Caki2 (cell line): ENCODE measurements around the gene RNF17. TPM values are rescaled to one million over a fixed set of nuclear protein-coding genes. Genes with fewer than 3 reads are reported as not detected.
"Not testable (repeated sequence)": the region's sequence is repeated elsewhere in the genome, so short reads cannot be mapped to it uniquely, and the experiment has no call there.

Experiments used
- DNase-seq: peaks from one replicate; pipeline ENCODE4 v3.0.0-alpha.2; 2015; ENCODE audit warnings: low read depth
- in situ Hi-C: cut with HindIII; loops from 2 replicates; pipeline ENCODE4 v1.10.0; 2016; ENCODE audit warnings: low sequenced_read_pairs, low pct_unique_long_range_greater_than_20kb, mixed read lengths
- total RNA-seq: library from RNA; depleted of rRNA; stranded (reverse); fragments of >200 nt; shearing (Covaris generic); gene quantifications from 2 replicates; pipeline ENCODE4 v1.2.3, GENCODE V29; 2014; ENCODE audit warnings: low replicate concordance; rRNA removed

Gene RNF17
- not detected in 2 replicates for total RNA-seq

- no peak for DNase-seq
- in situ Hi-C loops = no loop called here
Observed at GRCh38 chr13:24763596-24764275, at the start of gene RNF17. RNF17 (plus strand) TSS chr13:24764169; CDS start chr13:24764204, 35 bp downstream.

DNA sequence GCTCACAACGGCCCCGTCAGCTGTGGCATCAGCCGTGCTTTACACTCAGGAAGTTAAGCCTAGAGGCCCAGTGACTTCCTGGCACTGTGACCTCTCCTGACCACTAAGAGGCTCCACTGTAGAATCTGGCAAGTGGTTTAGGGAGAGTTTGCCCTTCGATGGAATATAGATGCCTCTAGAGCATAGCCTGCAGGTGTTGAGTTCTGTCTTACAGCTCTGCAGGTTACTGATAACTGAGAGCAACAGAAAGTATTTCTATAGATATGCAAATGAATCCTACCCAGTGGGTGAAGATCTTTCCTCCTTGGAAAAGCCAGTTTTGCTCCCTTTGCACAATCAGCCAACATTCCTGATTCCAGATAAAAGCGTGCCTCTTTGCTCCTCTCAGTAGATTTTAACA lies 48.0 kb upstream of the RNF17 start:
- in situ Hi-C loops = no loop called here
- DNase-seq = no peak

DNA sequence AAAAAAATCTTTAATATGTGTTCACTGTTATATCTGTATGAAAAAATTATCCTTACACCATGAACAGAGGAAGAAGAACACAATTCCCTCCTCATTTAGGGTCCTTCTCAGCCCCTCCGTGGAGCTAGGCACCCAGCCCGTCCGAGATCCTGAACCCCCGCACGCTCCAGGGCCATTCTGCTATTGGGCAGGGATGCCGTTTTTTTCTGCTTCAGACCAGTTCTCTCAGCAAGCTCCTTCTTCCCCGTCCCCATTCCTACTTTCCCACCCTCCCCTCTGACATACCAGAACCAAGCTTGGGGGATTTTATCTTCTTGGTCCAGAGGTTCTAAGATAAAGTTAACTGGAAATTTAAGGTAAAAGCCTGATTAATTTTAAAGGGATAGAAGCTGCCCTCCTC lies 47.5 kb upstream of the RNF17 start:
- in situ Hi-C loops = no loop called here
- DNase-seq = no peak

DNA sequence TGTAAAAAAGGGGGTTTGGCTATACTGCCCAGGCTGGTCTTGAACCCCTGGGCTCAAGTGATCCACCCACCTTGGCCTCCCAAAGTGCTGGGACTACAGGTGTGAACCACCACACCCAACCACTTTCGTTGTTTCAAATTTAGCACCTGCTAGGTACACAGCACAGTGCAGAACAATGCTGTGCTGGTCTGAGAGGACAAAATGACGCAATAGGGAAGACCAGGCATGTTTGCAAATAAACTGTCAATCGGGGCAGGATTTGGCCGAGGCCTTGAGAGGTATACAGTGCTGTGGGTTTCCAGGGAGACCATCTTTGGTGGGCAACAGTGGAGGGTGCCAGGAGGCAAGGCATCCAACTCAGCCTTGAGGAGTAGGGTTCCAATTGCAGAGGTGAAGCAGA lies 46.8 kb upstream of the RNF17 start:
- no peak for DNase-seq
- in situ Hi-C loops = no loop called here

DNA sequence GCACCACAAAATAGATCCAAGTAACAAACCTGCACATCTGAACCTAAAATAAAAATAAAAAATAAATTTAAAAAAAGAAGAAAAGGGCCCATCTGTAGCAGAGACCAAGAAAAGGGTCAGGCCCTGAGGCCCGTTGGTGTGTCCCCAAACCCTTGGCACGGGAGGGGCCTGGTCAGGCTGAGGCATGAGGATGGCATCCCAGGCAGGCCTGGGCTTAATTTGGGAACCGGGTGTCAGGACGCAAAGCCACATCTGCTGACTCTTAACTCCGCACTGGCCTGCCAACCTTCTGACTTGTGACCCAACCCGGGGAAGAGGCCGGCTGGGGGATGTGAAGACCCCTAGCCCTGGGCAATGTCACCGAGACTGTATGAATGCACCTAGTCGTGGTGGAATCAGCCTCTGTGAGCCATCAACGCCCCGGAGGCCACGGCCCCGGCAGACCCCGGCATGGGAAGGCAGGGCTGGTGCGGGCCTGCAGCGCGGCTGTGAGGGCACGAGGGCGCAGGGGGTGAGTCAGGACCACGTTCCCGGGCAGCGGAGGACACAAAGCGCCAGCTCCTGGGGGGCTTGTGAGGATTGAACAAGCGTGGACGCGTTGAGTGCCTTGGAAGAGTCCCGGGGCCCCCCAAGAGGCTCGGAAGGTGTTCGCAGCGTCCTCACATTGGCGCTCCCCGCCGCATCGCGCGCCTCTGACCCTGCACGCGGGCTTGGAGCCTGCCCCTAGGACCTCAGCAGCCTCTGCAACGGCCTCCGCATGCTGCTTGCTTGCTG lies 45.6 kb upstream of the RNF17 start:
- no peak for DNase-seq
- in situ Hi-C loops = no loop called here

- in situ Hi-C loops = no loop called here
- DNase-seq = no peak
Observed at GRCh38 chr13:24719139-24719538, 44.8 kb upstream of the RNF17 start.

- no peak for DNase-seq
- in situ Hi-C loops = no loop called here
Observed at GRCh38 chr13:24723206-24723605, 40.8 kb upstream of the RNF17 start.

- in situ Hi-C loops = no loop called here
- no peak for DNase-seq
Observed at GRCh38 chr13:24724714-24725113, 39.3 kb upstream of the RNF17 start.

- no peak for DNase-seq
- in situ Hi-C loops = no loop called here
Observed at GRCh38 chr13:24725379-24725778, 38.6 kb upstream of the RNF17 start.

DNA sequence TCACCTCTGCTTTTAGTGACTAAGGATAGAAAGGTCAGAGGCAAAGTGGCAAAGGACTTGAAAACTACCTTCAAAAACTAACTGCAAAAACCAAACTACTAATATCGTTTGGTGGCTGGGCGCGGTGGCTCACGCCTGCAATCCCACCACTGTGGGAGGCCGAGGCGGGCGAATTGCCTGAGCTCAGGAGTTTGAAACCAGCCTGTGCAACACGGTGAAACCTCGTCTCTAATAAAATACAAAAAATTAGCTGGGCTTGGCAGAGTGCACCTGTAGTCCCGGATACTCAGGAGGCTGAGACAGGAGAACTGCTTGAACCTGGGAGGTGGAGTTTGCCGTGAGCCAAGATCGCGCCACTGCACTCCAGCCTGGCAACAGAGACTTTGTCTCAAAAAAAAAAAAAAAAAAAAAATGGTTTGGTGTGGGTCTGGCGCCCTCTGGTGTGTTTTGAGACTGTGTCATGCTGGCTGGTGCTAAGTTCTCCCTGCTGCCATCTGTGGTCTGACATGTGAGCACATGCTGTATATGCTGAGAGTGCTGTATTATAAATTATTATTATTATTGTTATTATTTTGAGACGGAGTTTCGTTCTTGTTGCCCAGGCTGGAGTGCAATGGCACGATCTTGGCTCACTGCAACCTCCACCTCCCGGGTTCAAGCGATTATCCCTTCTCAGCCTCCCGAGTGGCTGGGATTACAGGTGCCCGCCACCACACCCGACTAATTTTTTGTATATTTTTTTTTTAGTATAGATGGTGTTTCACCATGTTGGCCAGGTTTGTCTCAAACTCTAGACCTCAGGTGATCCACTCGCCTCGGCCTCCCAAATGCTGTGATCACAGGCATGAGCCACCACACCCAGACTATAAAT lies 36.0 kb upstream of the RNF17 start:
- in situ Hi-C loops = no loop called here
- peak; percentile 38 for DNase-seq

GRCh38 chr13:24730873-24731567 lies 32.9 kb upstream of the RNF17 start:
- DNase-seq, in situ Hi-C loops: not testable (repeated sequence)

- in situ Hi-C loops = no loop called here
Observed at GRCh38 chr13:24734950-24735349, 29.0 kb upstream of the RNF17 start.

DNA sequence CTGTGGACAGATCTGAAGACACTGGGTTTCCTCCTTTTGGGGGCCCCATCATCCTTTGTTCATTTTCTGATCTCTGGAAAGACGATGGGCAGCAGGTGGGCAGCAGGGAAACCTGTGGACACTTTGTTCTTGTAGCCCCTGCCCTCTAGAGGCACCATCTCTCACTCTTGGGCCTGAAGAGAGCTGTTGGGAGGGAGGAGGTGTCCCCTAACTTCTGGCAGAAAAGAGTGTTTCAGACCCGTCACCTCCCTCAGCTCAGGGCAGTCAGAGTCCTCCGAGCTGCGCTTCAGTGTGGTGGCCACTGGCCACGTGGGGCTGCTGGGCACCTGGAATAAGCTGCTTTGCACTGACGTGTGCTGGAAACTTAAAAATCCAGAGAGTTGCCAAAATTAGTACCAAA lies 26.9 kb upstream of the RNF17 start:
- no peak for DNase-seq
- in situ Hi-C loops = no loop called here

More at GRCh38 chr13:24734950-24735349, 29.0 kb upstream of the RNF17 start:
- no peak for DNase-seq

DNA sequence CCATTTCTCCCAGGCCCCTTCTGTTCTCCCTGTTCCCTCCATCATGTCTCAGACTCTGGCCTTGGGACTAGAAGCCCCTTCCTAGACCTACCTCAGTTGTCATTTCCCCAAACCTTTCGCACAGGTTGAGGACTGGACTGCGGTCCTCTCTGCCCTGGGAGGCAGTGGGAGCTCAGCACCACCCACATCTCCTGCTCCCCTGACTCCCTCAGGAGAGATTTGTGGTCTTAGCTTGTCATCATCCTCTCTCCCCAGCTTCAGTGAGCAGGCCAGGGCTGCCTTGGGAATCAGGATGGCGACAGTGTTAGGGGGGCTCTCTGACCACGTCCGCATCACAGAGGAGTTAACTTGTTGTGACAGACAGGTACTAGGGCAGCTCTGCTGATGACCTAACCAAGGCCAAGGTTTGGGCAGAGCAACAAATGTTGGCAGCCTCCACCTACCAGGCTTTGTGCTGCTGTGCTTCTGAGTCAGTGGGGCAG lies 25.6 kb upstream of the RNF17 start:
- in situ Hi-C loops = no loop called here
- DNase-seq = no peak

- in situ Hi-C loops = no loop called here
- DNase-seq = no peak
Observed at GRCh38 chr13:24740014-24740890, 23.7 kb upstream of the RNF17 start.

- in situ Hi-C loops = no loop called here
- DNase-seq = no peak
Observed at GRCh38 chr13:24741016-24741662, 22.8 kb upstream of the RNF17 start.

- in situ Hi-C loops = no loop called here
- DNase-seq = no peak
Observed at GRCh38 chr13:24741791-24742190, 22.2 kb upstream of the RNF17 start.
